OCI-LY1 (cell line): ENCODE results near the gene CTU1.

Experiments used
- H2AFZ ChIP-seq: fragments of 200-600 bp; sonication (generic), shearing (Covaris generic); 2 replicates; pipeline ENCODE4 v1.6.0; 2014; ENCODE audit warnings: antibody characterized with exemption, mild to moderate bottlenecking, low read length
- H3F3A ChIP-seq: fragments of 200-600 bp; sonication (generic), shearing (Covaris generic); 2 replicates; pipeline ENCODE4 v1.6.0; 2014; ENCODE audit warnings: mild to moderate bottlenecking, antibody characterized with exemption, low read length, moderate library complexity; ENCODE audit not compliant: insufficient read depth
- H3K27ac ChIP-seq: fragments of 200-600 bp; sonication (generic); 2 replicates; pipeline ENCODE4 v1.5.1; 2014; ENCODE audit warnings: low read length, mixed run types, mild to moderate bottlenecking, low read depth; ENCODE audit not compliant: poor library complexity, severe bottlenecking
- H3K27me3 ChIP-seq: fragments of 200-600 bp; sonication (generic); 2 replicates; pipeline ENCODE4 v1.6.0; 2014; ENCODE audit warnings: antibody characterized with exemption, mild to moderate bottlenecking, low read length, moderate library complexity; ENCODE audit not compliant: insufficient read depth
- H3K36me3 ChIP-seq: fragments of 200-600 bp; sonication (generic); 2 replicates; pipeline ENCODE4 v1.6.1; 2014; ENCODE audit warnings: mild to moderate bottlenecking, antibody characterized with exemption, low read length, moderate library complexity, mixed read lengths; ENCODE audit not compliant: insufficient read depth
- H3K4me1 ChIP-seq: fragments of 200-600 bp; sonication (generic); 2 replicates; pipeline ENCODE4 v1.5.1; 2014; ENCODE audit warnings: mild to moderate bottlenecking, low read length, moderate library complexity; ENCODE audit not compliant: insufficient read depth, severe bottlenecking
- H3K4me2 ChIP-seq: fragments of 200-600 bp; sonication (generic), shearing (Covaris generic); 2 replicates; pipeline ENCODE4 v1.6.1; 2014; ENCODE audit warnings: low read length
- H3K4me3 ChIP-seq: fragments of 200-600 bp; sonication (generic); 2 replicates; pipeline ENCODE4 v1.5.1; 2014; ENCODE audit warnings: low read length, low read depth, mild to moderate bottlenecking, mixed read lengths; ENCODE audit not compliant: poor library complexity, severe bottlenecking
- H3K79me2 ChIP-seq: fragments of 200-600 bp; shearing (Covaris generic); 2 replicates; pipeline ENCODE4 v1.6.1; 2016; ENCODE audit warnings: mixed run types, low read length, mixed read lengths; ENCODE audit not compliant: insufficient read depth
- H3K9ac ChIP-seq: fragments of 200-600 bp; sonication (generic), shearing (Covaris generic); 2 replicates; pipeline ENCODE4 v1.6.1; 2014; ENCODE audit warnings: mild to moderate bottlenecking, low read length, mixed read lengths
- H3K9me2 ChIP-seq: fragments of 200-600 bp; sonication (generic), shearing (Covaris generic); 2 replicates; pipeline ENCODE4 v1.6.1; 2014; ENCODE audit warnings: low read depth, mild to moderate bottlenecking, low read length, mixed read lengths
- H3K9me3 ChIP-seq: fragments of 200-600 bp; shearing (Covaris generic); 2 replicates; pipeline ENCODE4 v1.6.1; 2014; ENCODE audit warnings: low read length, mixed read lengths
- H4K20me1 ChIP-seq: fragments of 200-600 bp; sonication (generic), shearing (Covaris generic); 2 replicates; pipeline ENCODE4 v1.6.0; 2016; ENCODE audit warnings: mild to moderate bottlenecking, low read length; ENCODE audit not compliant: insufficient read depth
- EZH2 ChIP-seq: fragments of 200-600 bp; sonication (generic), shearing (Covaris generic); IDR thresholded peaks from 2 replicates; pipeline ENCODE4 v1.8.0; 2017; ENCODE audit warnings: borderline replicate concordance, mixed run types, mild to moderate bottlenecking, antibody characterized with exemption, low read length, moderate library complexity, mixed read lengths
- TF ChIP-seq, protein P1 (sequence below): fragments of 200-600 bp; sonication (generic), shearing (Covaris generic); IDR thresholded peaks from 2 replicates; pipeline ENCODE4 v1.5.1; 2017; ENCODE audit warnings: mild to moderate bottlenecking, antibody characterized with exemption, low read length, moderate library complexity, mixed read lengths

CTU1 gene

DNA sequence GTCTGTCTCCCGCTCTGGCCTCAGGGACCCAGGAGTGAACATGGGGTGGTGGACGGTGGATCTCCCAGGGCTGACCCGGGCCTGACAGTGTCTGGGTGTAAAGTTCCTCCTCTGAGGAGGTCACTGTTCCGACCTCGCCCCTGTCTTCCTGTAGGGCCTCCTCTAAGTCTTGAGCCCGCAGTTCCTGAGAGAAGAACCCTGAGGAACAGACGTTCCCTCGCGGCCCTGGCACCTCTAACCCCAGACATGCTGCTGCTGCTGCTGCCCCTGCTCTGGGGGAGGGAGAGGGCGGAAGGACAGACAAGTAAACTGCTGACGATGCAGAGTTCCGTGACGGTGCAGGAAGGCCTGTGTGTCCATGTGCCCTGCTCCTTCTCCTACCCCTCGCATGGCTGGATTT is 16.5 kb upstream of the CTU1 start, which contains the start of gene SIGLEC9:
Gene SIGLEC9, plus strand, starts transcription at position 178 of the 400 bp plus-strand sequence. Its CDS starts 69 bp downstream, at position 247.
- Histone ChIP-seq H3K4me1 (no peaks in the 10 kb centered on the region), H2AFZ (no peak within 1 kb of the TSS)

DNA sequence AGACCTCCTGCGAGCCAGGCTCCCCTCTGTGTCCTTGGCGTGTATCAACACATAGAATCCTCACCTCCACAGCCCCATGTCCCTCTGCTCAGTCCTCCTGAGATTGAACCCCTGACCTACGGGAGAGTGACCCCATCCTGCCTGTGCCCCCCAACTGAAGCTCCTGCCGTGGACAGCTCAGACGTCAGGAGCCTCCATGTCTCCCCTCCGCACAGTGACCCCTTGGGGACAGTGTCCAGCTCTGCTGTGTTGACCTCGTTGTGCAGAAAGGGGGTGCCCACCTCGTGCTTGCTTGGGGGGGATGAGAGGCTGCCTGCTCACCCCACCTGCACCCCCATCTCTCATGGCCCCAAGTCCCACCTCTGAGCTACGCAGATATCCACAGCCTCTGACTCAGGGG is 16.0 kb upstream of the CTU1 start:
- Histone ChIP-seq H3K4me1 (no peaks in the 10 kb centered on the region), H3K27me3 (no peaks in the 10 kb centered on the region; the same call in 1 of the 2 replicates), H3K79me2 (no peaks in the 10 kb centered on the region), H3K9ac (no peak overlapping the region), H3K4me2 (no peak overlapping the region), H3K36me3 (no peaks in the 10 kb centered on the region), H3K27ac (no peak overlapping the region), H3K9me2 (no peaks in the 10 kb centered on the region), H3F3A (no peaks in the 10 kb centered on the region), H2AFZ (no peak overlapping the region), H3K9me3 (no peaks in the 10 kb centered on the region), H4K20me1 (no peaks in the 10 kb centered on the region), H3K4me3 (no peak overlapping the region)
- no peak for TF ChIP-seq EZH2
- TF ChIP-seq, protein P1, sequence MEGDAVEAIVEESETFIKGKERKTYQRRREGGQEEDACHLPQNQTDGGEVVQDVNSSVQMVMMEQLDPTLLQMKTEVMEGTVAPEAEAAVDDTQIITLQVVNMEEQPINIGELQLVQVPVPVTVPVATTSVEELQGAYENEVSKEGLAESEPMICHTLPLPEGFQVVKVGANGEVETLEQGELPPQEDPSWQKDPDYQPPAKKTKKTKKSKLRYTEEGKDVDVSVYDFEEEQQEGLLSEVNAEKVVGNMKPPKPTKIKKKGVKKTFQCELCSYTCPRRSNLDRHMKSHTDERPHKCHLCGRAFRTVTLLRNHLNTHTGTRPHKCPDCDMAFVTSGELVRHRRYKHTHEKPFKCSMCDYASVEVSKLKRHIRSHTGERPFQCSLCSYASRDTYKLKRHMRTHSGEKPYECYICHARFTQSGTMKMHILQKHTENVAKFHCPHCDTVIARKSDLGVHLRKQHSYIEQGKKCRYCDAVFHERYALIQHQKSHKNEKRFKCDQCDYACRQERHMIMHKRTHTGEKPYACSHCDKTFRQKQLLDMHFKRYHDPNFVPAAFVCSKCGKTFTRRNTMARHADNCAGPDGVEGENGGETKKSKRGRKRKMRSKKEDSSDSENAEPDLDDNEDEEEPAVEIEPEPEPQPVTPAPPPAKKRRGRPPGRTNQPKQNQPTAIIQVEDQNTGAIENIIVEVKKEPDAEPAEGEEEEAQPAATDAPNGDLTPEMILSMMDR, result no peak

More for the DNA sequence above, 16.5 kb upstream of the CTU1 start, which contains the start of gene SIGLEC9:
- Histone ChIP-seq H3K9ac (no peak within 1 kb of the TSS), H3K36me3 (no peaks in the 10 kb centered on the region), H4K20me1 (no peaks in the 10 kb centered on the region), H3K27me3 (no peaks in the 10 kb centered on the region; the same call in 1 of the 2 replicates), H3K9me3 (no peaks in the 10 kb centered on the region), H3K9me2 (no peaks in the 10 kb centered on the region), H3K4me3 (no peak within 1 kb of the TSS), H3K27ac (no peak within 1 kb of the TSS), H3K79me2 (no peaks in the 10 kb centered on the region), H3F3A (no peaks in the 10 kb centered on the region), H3K4me2 (no peak within 1 kb of the TSS)
- TF ChIP-seq, protein P1, result no peak

DNA sequence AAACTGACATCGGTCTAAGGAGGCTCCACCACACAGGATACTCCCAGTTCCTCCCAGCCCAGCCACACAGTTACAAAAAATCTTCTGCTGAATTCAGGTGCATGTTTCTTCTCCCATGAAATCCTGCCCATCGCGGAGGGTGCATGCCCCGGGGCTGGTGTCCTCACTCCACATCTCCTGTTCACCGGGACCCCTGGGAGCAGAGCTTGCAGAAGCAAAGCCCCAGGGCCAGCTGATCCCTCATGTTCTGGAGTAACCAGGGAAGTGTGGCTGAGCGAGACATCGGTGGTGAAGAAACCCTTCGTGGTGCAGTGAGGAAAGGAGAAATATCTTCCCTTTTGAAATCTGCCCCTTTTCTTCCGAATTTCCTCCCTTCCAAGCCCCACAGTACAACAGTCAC is 15.6 kb upstream of the CTU1 start:
- Histone ChIP-seq H3K9me3 (no peaks in the 10 kb centered on the region), H3K36me3 (no peaks in the 10 kb centered on the region), H2AFZ (no peak overlapping the region), H3K9ac (no peak overlapping the region), H3K27ac (no peak overlapping the region), H3K4me1 (no peaks in the 10 kb centered on the region), H3K4me3 (no peak overlapping the region), H3K4me2 (no peak overlapping the region), H4K20me1 (no peaks in the 10 kb centered on the region), H3F3A (no peaks in the 10 kb centered on the region), H3K9me2 (no peaks in the 10 kb centered on the region), H3K79me2 (no peaks in the 10 kb centered on the region), H3K27me3 (no peaks in the 10 kb centered on the region; the same call in 1 of the 2 replicates)
- TF ChIP-seq, protein P1, result no peak
- TF ChIP-seq EZH2, result no peak
